B cell (primary cell): ENCODE data around the gene THADA. TPM values are rescaled to one million over a fixed set of nuclear protein-coding genes. Genes with fewer than 3 reads are reported as not detected.

Experiments
- ATAC-seq: fragments of 200-7000 bp; cut with Tn5 transposase; one replicate; pipeline ENCODE4 v1.10.0; 2021; ENCODE audit warnings: low read depth, mild to moderate bottlenecking, moderate number of reproducible peaks, moderate library complexity
- CTCF ChIA-PET: fragments of 350-600 bp; sonication (Branson Sonifier 250); formaldehyde crosslinking; loops from one replicate; lab custom pipeline; 2021; ENCODE audit warnings: antibody characterized with exemption, inconsistent platforms; lab: Charles Lee
- POLR2A ChIA-PET: fragments of 350-600 bp; sonication (Branson Sonifier 250); formaldehyde crosslinking; loops from one replicate; lab custom pipeline; 2021; ENCODE audit warnings: antibody characterized with exemption; lab: Charles Lee
- DNase-seq: peaks from one replicate; pipeline ENCODE4 v3.0.0; 2013
- H2AFZ ChIP-seq: 2 replicates; pipeline ENCODE4 v1.6.1; 2012; ENCODE audit warnings: mild to moderate bottlenecking, low read depth, low read length; ENCODE audit not compliant: insufficient read depth, poor library complexity, severe bottlenecking
- H3K27ac ChIP-seq, 2 donors: 1 replicate in 1 of 2; 2 replicates in 1 of 2; pipeline ENCODE4 v1.5.1; 2012 to 2013; ENCODE audit warnings: low read length in 2 of 2, mild to moderate bottlenecking in 2 of 2, moderate library complexity in 1 of 2
- H3K27me3 ChIP-seq, 4 experiments: fragments of 200-600 bp in 1 of 4; sonication (generic) in 1 of 4; replicated peaks in 1 of 4; 1 replicate in 2 of 4; 2 replicates in 2 of 4; pipeline versions ENCODE4 v1.6.1 to v1.7.0; 2013 to 2016; ENCODE audit warnings: low read length in 3 of 4, mild to moderate bottlenecking in 2 of 4, mixed read lengths in 1 of 4, moderate library complexity in 1 of 4; ENCODE audit not compliant: insufficient read depth in 4 of 4, control insufficient read depth in 3 of 4; ENCODE audit errors: control extremely low read depth in 1 of 4
- H3K36me3 ChIP-seq, 2 experiments: replicated peaks in 1 of 2; 1 replicate in 1 of 2; 2 replicates in 1 of 2; pipeline versions ENCODE4 v1.6.1 to v1.7.1; 2013; ENCODE audit warnings: low read length in 1 of 2; ENCODE audit not compliant: insufficient read depth in 2 of 2, control insufficient read depth in 1 of 2; ENCODE audit errors: control extremely low read depth in 1 of 2, extremely low read depth in 1 of 2
- H3K4me1 ChIP-seq, 2 donors: fragments of 200-600 bp in 1 of 2; sonication (generic) in 1 of 2; 1 replicate in 1 of 2; 2 replicates in 1 of 2; pipeline versions ENCODE4 v1.5.1 to v1.6.1; 2013 to 2017; ENCODE audit warnings: low read length in 2 of 2; ENCODE audit not compliant: control insufficient read depth in 2 of 2, insufficient read depth in 2 of 2
- H3K4me2 ChIP-seq: replicated peaks from 2 replicates; pipeline ENCODE3; 2012; ENCODE audit warnings: mild to moderate bottlenecking, low read depth, low read length; ENCODE audit not compliant: poor library complexity, severe bottlenecking
- H3K4me3 ChIP-seq, 5 experiments: fragments of 200-600 bp in 1 of 5; sonication (generic) in 1 of 5; 1 replicate in 3 of 5; 2 replicates in 2 of 5; pipeline versions ENCODE4 v1.5.1 to v1.7.0; 2011 to 2016; ENCODE audit warnings: low read length in 4 of 5, mild to moderate bottlenecking in 4 of 5, low read depth in 2 of 5, control low read depth in 1 of 5, moderate library complexity in 1 of 5; ENCODE audit not compliant: insufficient read depth in 1 of 5; ENCODE audit errors: control extremely low read depth in 1 of 5, extremely low read depth in 1 of 5
- H3K79me2 ChIP-seq: fragments of 200-600 bp; sonication (generic); one replicate; pipeline ENCODE4 v1.6.0; 2016; ENCODE audit warnings: low read length; ENCODE audit not compliant: control insufficient read depth, insufficient read depth
- H3K9ac ChIP-seq: fragments of 200-600 bp; sonication (generic); 2 replicates; pipeline ENCODE4 v1.6.1; 2017; ENCODE audit warnings: mild to moderate bottlenecking, low read length, moderate library complexity
- H3K9me3 ChIP-seq, 3 donors: one replicate each; pipeline versions ENCODE4 v1.6.1 to v1.7.1; 2013; ENCODE audit warnings: low read length in 2 of 3; ENCODE audit not compliant: control insufficient read depth in 2 of 3, insufficient read depth in 1 of 3; ENCODE audit errors: control extremely low read depth in 1 of 3
- H4K20me1 ChIP-seq: 2 replicates; pipeline ENCODE4 v1.6.0; 2012; ENCODE audit warnings: mild to moderate bottlenecking, low read length; ENCODE audit not compliant: insufficient read depth, control insufficient read depth, poor library complexity, severe bottlenecking
- H3K27ac Mint-ChIP-seq: one replicate; pipeline ENCODE4 v1.8.0; 2021; ENCODE audit warnings: mixed read lengths
- H3K27me3 Mint-ChIP-seq: one replicate; pipeline ENCODE4 v1.8.0; 2021; ENCODE audit warnings: mixed read lengths
- H3K4me1 Mint-ChIP-seq: one replicate; pipeline ENCODE4 v1.8.0; 2021; ENCODE audit warnings: mixed read lengths
- H3K4me3 Mint-ChIP-seq: one replicate; pipeline ENCODE4 v1.8.0; 2021; ENCODE audit warnings: mixed read lengths
- H3K9me3 Mint-ChIP-seq: one replicate; pipeline ENCODE4 v1.8.0; 2022; ENCODE audit warnings: mixed read lengths; ENCODE audit not compliant: insufficient read depth
- CTCF ChIP-seq: fragments of 200-600 bp; IDR thresholded peaks from one replicate; pipeline ENCODE4 v1.8.0; 2022; ENCODE audit warnings: antibody characterized with exemption, mild to moderate bottlenecking
- EZH2 ChIP-seq: IDR thresholded peaks from 2 replicates; pipeline ENCODE4 v1.6.1; 2012; ENCODE audit warnings: borderline replicate concordance, low read depth, mild to moderate bottlenecking, moderate library complexity, low read length; ENCODE audit not compliant: insufficient read depth, poor library complexity, severe bottlenecking
- WGBS: methylation state at CpG from one replicate; pipeline ENCODE4 v1.1.5; 2013; ENCODE audit warnings: missing lambda C conversion rate; ENCODE audit not compliant: insufficient coverage; 5-methylcytosine and 5-hydroxymethylcytosine counted together
- intact Hi-C: fragments of 100-400 bp; cut with micrococcal nuclease; formaldehyde crosslinking; loops from one replicate; pipeline ENCODE4 v1.10.0; 2022
- polyA plus RNA-seq: library from polyadenylated mRNA; depleted of rRNA; stranded (reverse); fragments of >200 nt; gene quantifications from 2 replicates; pipeline ENCODE4 v1.2.3, GENCODE V29; 2012
- total RNA-seq, 2 donors: library from RNA; stranded (reverse); fragments of 120-200 nt in 1 of 2; gene quantifications; 1 replicate in 1 of 2; 2 replicates in 1 of 2; pipeline versions ENCODE4 v1.2.3 to v1.2.4, GENCODE V29; 2013 to 2022

THADA gene
- total and polyA plus RNA-seq, 2 donors (not counting 1 experiment from before 2014, with no cell fraction given) = 17.6 to 48.5 TPM

DNA sequence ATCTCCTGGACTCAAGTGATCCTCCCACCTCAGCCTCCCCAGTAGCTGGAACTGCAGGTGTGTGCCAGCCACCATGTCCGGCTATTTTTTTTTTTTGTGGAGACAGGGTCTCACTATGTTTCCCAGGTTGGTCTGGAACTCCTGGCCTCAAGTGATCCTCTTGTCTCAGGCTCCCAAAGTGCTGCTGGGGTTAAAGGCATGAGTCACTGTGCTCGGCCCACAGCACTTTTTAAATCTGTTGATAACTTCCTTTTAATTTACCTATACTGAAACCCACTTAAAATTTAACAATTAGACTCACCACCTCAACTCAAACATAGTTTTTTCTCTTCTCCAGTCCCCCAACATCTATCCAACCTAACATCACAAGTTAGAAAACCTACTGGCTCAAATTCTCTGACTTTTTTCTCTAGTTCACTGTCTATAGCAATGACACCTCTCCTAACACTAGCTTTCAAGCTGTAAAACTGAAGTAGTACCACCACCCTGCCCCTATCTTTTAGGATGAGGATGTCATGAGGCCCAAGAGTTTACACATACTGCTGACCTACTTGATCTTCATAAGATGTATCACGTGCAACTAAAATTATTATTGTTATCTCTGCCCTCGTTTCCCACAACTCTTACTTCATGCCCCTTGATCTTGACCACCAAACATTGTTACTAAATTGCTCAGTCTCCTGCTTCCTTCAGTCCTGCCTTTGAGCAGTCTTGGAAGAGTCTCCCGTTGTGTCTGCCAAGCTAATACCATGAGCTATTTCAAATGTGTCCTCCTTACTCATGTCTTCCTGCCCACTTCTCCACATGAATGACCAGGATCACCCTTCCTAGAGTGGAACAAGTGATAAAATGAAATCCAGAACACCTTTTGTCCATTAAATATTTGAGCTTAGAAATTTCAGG lies 227.1 kb downstream of the THADA start:
- POLR2A ChIA-PET = interaction anchor here (0.6 kb wide), 1 partner anchor 324 kb away, joined by 3 read pairs; no protein-coding TSS in a partner anchor

More for the DNA sequence above, 227.1 kb downstream of the THADA start:
- no peak overlapping the region for H3K4me3 Mint-ChIP-seq
- WGBS = 90% methylated on average over 4 of the region's 5 CpGs
- no peaks in the 10 kb centered on the region for H3K27me3 Mint-ChIP-seq
- H4K20me1 ChIP-seq = no peaks in the 10 kb centered on the region
- no peak overlapping the region for H2AFZ ChIP-seq
- no peak overlapping the region for H3K4me2 ChIP-seq
- peaks cover 2% of the 10 kb centered on the region for H3K9me3 Mint-ChIP-seq
- no peak overlapping the region for H3K27ac Mint-ChIP-seq
- intact Hi-C loops = no loop called here
- H3K79me2 ChIP-seq = peaks cover 6% of the 10 kb centered on the region
- H3K9me3 ChIP-seq = peaks cover 0 to 10% (median 0%) of the 10 kb centered on the region in 3 donors
- peaks cover 12% of the 10 kb centered on the region for H3K4me1 Mint-ChIP-seq
- no peak overlapping the region for H3K9ac ChIP-seq
- ATAC-seq (no peak), DNase-seq (no peak)
- H3K36me3 ChIP-seq = peaks cover 0 to 2% of the 10 kb centered on the region in 2 experiments
- CTCF ChIA-PET = no interaction called here
- no peaks in the 10 kb centered on the region for H3K4me1 ChIP-seq
- H3K27ac ChIP-seq = no peak overlapping the region
- TF ChIP-seq CTCF (no peak), EZH2 (no peak)
- H3K4me3 ChIP-seq = no peak overlapping the region
- no peaks in the 10 kb centered on the region for H3K27me3 ChIP-seq
